NCI-H460 (cell line): ENCODE results near the gene BMAL1. TPM values are rescaled to one million over a fixed set of nuclear protein-coding genes. Genes with fewer than 3 reads are reported as not detected.

Source experiments
- DNase-seq: peaks from one replicate; pipeline ENCODE4 v3.0.0-alpha.2; 2016; ENCODE audit warnings: low read depth; ENCODE audit errors: extremely low read depth
- total RNA-seq: library from RNA; depleted of rRNA; stranded (reverse); fragments of >200 nt; shearing (Covaris generic); gene quantifications from 2 replicates; pipeline ENCODE4 v1.2.3, GENCODE V29; 2014

Gene BMAL1
- total RNA-seq, 1 experiment from 2014 or later = 10.8 TPM

DNA sequence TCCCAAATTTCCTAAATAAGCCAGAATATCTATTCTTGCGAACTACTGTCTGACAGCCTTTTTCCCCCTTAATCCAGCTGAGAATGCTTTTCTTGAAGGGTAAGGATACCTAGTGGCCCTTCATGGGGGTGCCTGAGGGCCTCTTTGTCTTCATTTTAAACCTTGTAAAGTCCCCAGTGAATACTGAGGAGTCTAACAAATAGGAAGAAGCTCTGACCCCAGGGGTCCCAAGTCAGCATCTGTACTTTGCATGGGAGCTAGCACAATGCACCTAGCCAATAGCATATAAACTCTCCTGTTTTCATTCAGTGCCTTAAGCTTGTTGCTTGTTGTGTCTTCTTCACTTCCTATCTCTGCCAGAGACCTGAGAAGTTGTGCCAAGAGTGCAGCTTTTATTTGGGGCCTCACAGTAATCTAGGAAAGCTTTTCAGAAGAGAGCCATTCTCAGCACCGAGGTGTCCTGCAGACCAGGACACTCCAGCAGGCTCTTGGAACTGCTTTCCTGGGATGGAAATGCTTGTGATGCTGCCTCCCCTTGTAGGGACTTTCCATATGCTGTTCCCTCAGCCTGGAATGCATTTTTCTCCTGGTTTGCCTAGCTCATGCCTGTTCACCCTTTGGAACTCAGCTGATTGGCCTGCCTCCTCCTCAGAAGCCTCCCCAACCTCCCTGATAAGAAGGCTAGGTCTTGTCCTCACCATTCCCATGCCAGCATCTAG is 37.2 kb downstream of the BMAL1 start:
- no peak for DNase-seq

DNA sequence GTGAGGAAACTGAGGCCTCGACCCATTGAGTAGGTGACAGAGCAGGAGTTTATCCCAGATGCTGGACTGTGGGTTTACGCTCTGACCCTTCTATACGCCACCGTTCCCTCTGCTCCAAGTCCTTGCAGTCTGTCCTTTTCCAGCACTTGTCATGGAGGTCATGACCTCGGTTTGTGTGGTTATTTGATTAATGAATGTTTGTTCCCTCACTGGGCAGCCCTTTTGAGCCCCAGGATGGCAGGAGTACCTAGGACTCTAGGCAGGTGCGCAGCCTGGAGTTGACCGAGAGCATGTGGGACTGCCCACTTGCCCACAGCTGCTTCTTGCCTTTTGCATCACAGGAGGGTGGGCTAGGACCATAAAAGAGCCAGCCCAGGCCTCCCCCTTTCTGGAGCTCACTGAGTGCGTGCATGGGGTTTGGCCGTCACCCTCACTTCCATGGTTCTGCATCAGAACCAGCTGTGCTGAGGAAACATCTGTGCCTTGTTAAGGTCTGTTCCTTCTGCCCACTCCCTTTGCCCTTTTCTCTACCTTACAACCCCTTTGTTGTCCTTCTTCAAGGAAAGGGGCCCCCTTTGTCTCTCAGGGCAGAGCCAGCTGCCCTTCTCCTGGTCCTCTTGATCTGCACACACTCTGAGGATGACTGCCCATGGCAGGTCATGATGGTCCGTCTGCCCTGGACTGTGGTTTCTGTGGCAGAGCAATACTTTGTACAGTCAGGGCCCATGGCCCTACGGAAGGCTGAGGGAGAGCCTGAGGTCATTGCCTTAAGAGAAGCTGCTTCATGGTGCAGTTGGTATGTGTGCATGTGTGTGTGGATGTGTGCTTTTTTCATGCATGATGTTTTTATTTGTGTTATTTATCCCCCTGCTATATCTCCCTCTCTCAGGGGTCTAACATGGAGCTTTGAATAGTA is 38.2 kb downstream of the BMAL1 start:
- DNase-seq = no peak

DNA sequence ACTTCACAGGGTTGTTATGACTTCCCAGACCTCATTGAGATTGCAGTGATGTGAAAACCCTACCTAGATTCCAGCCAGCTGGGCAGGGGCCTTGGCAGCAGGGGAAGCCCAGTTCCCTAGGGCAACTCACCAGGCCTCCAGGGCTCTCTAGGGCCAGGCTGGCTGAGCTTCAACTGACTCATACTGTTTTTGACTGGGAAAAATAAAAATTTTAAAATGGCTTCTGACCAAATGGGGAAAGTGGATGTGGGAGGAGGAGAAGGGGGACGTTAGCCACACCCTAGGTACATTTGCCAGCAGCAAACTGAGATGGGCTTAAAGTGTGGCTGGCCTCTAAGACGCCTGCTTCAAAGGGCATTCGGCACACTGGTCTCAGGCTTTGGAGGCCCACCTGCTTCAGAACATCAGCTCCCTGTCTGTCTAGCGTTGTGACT is 39.0 kb downstream of the BMAL1 start:
- no peak for DNase-seq

DNA sequence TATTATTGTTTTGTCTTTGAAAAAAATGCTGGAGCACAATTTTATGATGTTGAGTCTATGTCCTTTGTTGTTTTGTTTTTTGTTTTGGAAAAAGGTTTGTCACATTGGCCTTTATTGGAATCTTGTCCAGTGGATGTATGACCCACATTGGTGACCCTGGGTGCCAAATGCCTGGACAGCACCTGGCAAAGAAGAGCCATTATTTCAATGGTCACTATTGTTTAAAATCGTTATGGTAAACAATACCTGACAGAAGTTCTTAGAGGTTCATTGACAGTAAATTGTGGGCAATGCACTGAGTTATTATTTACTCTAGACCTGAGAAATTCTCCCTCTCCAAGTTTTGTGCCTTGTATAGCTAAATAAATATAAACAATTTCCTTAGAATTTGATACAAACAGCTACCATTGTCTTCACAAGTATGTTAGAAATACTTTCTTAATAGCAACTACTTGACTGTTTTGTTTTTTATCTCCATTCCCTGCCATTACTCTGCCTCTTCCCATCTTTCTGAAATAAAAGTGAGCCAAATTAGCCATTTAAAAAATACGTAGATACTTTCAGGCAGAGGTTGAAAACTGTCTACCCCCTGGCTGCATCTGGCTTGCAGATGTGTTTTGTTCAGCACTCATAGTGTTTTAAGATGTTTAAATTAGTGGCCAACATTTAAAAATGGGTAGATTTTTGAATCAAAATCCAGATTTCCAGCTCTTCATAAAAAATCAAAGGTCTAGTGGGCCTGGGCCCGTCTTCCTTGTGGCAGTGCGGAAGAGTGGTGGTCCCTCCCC is 39.9 kb downstream of the BMAL1 start:
- DNase-seq = no peak

DNA sequence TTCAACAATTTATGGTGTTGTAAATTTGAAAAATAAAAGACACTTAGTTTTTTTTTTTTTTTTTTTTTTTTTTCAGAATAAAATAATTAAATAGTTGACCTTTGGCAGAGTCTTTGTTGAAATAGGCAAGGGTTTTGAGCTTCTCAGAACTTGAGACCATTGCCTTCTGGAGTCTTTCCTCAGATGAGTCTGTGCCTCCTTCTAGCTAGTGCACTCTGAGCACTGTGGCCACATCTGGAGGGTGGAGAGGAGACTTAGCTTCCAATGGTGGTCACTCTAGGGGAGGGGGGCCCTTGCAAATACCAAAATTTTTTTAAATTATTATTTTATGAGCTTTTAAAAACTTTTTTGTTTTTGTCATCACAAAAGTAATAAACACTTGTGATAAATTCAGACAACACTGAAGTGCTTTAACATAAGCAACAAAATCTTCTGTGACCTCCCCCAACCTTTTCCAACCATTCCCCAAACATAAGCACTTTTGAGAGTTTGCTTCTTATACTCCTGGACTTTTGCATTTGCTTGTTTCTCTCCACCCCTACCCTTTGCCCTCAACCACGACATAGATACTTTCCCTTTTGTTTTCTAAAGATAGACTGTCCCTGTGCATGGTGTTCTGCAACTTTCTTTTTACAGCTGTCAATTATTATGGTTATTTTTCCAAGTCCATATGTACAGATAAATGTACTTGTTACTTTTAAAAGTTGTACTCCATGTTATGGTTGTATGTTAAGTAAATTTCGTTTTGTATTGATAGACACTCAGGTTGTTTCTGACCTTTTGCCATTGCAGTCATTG is 41.1 kb downstream of the BMAL1 start:
- DNase-seq = no peak

DNA sequence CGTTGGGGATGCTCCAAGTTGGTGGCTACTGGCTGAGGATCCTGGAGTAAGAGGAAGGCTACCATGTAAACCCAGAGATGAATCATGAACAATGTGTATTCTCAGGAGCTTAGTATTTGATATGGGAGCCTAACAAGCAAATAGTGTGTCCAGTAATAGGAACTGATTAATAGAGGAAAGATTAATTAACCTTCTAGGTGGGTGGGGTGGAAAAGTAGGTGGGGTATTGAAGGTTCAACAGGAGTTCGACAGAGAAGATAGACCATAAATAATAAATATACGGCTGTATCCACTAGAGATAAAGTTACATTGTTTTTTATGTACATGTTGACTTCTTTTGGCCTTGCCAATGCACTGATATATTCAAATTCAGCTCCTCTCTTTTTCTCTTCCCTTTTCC is 43.1 kb downstream of the BMAL1 start:
- DNase-seq = no peak

DNA sequence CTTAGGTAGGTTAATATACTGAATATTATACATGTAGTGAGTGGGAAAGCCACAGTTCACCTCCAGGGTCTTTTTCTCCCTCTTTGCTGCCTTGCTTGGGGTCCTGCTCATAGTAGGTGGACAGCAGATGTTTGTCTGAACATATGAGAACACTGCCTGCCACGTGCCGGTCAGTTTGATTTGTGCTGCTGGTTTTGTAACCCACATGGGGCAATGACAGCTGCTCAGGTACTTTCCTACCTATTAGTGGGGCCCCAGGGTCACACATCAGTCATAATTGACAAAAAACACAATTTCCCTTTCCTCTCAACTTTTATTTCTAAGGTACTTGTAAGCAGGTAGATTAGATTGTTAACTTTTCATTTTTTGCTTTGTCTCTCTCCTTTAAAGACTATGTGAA is 43.8 kb downstream of the BMAL1 start:
- DNase-seq = no peak

DNA sequence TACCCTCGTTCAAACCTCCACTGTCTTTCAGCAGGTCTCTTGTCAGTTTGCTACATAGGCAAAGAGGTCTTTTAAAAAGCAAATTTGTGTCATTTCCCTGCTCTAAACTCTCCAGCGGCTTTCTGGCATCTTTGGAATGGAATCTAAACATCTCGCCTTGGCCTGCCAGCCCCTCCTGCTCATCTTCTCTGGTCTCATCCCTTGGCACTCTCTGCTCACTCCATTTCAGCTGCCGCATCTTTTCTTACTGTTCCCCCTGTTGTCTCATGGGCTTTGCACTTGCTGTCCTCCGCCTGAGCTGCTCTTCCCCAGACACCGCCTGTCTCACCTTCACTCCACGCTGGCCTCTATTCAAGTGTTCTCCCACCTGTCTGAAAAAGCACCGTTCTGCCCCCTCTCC is 46.6 kb downstream of the BMAL1 start:
- no peak for DNase-seq

DNA sequence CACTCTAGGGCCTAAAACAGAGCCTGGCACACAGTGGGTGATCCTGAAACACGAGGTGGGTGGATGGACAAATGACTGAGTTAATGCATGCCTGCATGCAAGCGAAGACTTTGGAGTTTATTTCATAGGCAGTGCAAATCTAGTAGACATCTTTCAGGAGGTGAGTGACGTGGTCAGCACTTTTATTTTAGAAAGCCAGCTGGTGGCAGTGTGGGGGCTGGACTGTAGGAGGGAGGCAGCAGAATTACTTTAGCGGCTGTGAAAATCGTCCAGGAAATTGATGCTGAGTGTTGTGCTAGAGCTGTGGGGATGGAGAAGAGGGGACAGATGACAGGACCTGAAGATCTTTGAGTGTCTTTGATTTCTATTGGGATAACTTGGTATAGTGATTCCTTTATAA is 47.1 kb downstream of the BMAL1 start:
- no peak for DNase-seq

DNA sequence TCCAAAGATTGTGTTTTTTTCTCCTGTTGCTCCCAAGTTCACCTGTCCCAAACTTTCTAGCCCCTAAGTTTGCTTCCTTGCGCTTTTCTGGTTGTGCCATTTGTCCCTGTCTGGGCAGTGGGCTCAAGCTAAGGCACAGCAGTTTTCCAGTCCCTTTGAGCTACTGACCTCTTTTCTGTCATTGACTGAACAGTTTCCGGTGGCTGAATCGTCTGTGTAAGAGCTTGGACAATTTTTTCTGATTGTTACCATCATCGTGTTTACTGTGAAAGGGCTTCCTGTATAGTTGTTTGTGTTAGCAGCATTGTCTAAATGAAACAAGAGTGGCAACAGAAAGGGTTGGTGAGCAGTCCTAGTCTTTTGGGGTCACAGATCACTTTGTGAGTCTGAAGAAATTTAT is 49.8 kb downstream of the BMAL1 start:
- no peak for DNase-seq

DNA sequence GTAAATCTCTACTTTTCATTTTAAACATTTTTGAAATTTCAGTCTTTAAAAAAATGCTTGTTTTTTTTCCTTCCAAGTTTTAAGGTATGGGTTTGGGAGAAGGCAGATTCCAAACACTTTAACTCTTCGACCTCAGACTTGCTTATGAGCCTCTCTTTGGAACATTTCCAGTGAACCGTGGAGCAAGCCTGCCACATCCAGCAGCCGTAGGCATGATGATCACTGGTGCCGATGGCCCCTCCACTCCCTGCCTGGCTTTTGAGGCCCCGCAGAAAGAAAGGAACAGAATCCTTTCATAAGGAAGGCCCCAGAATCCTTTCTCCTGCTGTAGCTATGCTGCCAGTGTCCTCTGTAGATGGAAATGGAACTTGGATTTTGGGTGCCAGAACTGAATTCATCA is 50.7 kb downstream of the BMAL1 start:
- no peak for DNase-seq

DNA sequence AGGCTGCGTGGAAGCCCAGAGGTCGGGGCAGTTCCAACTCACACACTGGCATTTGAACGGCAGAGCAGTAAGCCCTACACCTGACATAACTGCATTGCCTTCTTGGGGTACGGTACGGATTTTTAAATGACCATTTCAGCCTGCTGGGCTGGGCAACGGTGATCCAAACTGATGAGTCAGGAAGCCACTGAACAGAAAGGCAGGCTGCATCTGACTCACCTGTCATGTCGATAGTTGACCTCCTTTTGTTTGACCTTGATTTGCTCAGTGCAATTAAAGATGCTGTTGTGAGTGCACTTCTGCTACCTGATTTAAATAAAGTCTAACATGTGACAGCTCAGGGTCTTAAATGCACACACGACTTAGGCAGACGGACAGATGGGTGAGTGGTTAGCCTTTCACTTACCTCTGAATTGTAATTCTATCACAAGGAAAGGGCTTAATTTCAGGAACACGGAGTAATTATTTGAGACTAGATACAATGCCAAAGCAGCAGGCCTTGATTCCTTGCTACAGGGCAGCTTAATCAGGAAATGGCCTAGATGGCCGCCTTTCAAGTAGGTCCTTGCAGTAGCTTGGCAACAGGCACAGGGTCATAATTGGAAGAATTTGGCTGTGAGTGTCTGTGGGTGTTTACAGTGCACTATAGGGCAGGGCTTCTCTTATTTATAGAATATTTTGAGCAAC is 52.2 kb downstream of the BMAL1 start:
- DNase-seq = no peak

DNA sequence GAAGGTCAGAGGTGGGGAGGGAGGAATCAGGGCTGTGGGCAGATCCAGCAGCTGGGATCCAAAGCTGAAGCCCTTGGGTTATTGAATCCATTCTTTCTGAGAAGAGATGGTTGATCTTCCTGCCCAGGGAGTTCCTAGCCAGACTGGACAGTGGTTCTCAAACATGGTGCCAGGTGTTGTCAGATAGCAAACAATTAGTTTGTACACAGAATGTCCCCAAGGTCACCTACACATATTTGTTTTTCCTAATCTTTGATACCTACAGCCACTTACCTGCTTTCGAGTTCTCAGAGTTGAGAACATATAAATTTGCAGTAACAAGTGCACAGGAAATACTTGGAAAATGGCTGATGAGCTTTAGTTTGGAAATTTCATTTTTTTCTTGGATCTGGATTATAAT is 54.5 kb downstream of the BMAL1 start:
- no peak for DNase-seq

DNA sequence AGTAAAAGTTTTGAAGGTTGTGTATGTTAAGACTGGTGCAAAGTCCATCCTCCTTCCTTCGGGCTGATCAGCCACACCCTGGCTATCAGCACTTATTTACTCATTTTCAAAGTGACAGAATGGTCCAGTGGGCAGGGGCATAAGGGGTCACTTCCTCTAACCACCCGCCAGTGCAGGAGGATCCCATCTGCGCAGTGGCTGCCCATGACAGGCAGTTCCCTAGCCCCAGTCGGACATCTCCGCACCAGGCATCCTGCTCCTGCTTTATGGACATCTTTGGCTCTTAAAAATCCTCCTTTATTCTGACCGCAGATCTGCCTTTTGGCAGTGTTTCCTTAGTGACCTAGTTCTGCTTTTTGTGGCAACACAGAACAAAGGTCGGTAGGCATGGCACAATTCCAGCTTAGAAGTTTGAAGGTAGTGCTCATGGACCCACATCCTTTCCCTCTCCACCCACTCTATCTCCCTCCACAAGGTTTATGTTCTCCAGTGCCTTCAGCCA is 55.9 kb downstream of the BMAL1 start:
- no peak for DNase-seq

DNA sequence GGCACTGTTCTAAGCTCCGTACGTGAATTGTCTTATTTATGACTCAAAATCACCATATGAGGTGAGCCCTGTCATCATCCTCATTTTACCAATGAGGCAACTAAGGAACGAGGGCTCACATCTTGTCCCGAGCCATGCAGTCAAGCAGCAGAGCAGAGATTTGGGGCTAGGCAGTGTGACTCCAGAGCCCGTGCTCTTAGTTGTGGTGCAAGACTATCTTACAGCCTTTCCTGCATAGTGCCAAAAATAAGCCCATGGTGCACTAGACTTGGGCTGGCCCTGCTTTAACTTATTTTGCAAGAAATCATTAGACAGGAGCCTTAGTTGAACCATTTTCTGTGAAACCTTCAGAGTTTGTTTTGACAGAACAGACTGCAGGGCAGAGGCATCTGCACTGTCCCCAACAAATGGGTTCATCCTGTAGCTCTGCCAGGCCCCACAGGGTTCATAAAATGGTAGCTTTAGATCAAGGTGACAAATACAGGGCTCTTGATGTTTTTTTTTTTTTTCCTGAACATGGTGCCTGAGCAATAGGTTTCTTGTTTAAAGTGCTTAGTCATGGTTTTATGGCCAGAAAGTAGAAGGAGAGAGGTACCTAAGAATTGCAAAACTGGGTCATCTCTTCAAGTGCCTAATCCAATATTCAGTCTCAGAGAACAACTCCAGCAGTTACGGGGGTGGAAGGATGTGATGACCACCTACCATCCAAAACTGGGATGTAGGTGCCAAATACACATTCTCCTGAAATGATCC is 56.6 kb downstream of the BMAL1 start:
- no peak for DNase-seq

DNA sequence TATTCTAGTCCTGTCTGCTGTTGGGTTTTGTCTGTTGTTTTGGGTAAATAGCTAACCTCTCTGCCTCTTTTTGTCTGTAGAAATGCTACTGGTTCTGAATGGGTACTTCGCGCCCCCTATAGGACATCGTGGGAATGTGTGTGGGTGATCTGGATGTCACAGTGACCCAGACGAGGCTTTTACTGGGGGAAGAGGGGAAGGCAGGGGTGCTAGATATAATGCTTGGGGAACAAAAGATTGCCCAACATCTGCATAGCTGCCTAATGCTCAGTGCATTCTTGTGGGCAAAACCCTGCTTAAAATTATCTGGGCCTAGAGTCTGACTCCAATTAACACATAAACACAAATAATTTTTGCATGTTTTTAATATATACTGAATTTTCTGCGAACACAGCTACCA is 57.7 kb downstream of the BMAL1 start:
- peak; percentile 54 for DNase-seq

DNA sequence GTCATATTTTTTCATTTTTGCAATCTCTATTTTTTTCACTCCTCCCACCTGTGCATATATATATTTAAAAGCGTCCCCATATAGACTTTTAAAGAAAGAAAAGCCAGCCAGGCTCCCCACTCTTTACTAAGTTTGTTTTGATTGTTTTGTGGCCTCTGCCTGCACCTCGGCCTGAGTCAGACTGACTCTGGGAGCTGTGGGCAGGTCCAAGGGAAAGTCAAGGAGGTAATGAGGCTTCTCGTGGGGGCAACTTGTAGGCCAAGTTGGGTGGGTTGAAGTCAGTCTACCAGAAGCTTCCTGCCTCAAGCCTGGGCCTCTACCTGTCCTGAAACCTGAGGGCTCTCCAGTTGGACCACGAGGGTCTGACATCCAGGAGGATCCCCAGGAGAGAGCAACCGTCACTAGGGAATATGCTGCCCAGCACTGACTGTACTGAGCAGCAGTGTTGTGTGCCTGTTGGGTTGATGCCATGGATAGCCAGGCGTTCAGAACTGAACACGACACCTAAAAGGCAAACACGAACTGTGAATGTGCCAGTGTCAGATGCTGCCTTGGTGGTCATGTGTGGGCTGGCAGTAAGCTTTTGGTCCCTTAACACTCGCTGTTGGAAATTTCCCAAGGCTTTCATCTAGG is 58.8 kb downstream of the BMAL1 start:
- DNase-seq = no peak

DNA sequence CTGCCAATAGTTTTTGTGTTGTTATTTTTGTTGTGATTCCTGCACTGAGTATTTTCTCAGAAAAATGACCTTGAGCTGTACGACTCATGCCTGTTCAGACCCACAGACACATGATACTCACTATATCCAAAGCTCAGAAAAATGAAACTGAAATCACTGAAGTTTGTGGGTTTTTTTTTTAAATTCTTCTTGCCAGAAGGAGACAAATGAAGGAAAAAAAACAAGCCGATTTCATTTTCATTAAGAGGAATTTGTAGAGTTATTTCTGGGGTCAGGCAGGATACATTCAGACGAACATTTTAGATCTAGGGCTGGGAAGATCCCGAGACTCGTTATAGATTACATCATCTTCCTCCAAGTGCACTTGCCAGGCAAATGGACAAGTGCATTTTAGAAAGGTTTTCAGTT is 60.4 kb downstream of the BMAL1 start:
- peak; percentile 58 for DNase-seq
